ENCODE measurements around the gene MYO3A.

MYO3A gene

DNA sequence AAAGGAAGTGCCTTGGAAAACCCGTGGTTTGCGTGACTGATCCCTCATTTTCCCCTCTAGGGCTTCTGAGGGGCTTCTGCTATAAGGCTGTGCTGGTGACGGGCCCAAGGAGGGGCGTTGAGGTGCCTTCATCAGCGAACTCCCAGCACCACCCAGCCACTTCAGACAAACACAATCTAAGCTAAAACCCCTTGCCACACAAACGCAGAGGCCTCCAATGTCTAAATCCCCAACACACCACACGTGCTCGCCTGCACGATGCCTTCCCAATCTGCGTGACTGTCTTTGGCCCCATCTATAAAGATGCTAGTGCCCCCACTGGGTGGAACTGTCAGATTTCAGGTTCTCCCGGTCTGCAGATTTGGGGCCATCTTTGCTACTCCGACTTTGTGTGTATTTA is 278.5 kb downstream of the MYO3A start:
- no peak overlapping the region for H3K4me3 ChIP-seq (ENCODE audit: low read depth, low read length)
- TF ChIP-seq, protein P1, sequence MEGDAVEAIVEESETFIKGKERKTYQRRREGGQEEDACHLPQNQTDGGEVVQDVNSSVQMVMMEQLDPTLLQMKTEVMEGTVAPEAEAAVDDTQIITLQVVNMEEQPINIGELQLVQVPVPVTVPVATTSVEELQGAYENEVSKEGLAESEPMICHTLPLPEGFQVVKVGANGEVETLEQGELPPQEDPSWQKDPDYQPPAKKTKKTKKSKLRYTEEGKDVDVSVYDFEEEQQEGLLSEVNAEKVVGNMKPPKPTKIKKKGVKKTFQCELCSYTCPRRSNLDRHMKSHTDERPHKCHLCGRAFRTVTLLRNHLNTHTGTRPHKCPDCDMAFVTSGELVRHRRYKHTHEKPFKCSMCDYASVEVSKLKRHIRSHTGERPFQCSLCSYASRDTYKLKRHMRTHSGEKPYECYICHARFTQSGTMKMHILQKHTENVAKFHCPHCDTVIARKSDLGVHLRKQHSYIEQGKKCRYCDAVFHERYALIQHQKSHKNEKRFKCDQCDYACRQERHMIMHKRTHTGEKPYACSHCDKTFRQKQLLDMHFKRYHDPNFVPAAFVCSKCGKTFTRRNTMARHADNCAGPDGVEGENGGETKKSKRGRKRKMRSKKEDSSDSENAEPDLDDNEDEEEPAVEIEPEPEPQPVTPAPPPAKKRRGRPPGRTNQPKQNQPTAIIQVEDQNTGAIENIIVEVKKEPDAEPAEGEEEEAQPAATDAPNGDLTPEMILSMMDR (IDR thresholded peaks at IDR 0.05; ENCODE audit: borderline replicate concordance, insufficient read depth, low read depth, low read length): no peak

DNA sequence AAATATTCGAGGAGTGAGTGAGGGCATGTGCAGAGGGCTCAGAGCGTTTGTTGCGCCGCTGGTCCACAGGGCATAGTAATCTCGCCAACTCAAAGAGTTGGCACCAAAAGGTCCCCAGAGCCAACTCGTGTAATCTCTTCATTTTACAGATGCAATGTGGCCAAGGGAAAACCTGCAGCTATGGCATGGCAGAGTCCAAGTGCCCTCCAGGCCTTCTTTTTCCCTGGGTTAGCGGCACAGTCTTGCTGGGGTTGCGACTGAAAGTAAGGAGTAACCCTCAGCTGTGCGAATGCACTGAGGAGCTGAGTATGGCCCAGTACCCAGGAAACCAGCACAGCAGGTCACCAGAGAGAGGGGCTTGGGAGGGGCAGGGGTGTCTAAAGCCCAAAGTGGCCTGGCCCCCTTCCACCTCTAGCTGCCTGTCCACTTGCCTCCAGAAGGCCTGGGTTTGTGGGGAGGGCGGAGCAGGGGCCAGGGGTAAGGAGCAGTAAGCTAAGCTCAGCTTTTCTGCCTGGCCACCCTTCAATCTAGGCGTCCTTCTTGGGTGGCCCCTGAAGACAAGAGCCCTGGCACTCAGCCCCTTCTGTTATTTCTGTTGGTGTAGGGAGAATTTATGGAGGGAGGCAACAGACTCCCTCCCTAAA is 279.2 kb downstream of the MYO3A start:
- no peak overlapping the region for H3K4me3 ChIP-seq (ENCODE audit: low read depth, low read length)

DNA sequence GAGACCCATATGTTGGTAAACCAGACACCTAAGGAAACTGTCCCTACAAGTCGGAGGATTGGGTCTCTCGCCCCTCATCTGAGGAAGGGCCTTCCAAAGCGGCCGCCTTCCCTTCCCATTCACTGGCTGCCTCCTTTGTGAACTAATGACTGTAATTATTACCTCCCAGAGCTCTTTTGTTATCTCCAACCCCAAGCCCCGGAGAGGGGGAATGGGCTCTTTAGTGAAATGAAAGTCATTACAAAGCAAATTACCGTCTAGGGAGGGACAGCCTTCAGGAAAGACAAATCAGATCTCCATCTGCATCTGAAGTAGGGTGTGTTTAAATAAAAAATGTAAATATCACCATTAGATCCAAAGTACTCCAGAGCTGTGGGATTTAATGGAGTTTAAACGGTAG is 280.0 kb downstream of the MYO3A start:
- H3K4me3 ChIP-seq (ENCODE audit: low read depth, low read length): no peak overlapping the region
- TF ChIP-seq, protein P1 (IDR thresholded peaks at IDR 0.05; ENCODE audit: borderline replicate concordance, insufficient read depth, low read depth, low read length): no peak

More for the DNA sequence above, 279.2 kb downstream of the MYO3A start:
- TF ChIP-seq, protein P1 (IDR thresholded peaks at IDR 0.05; ENCODE audit: borderline replicate concordance, insufficient read depth, low read depth, low read length): no peak

DNA sequence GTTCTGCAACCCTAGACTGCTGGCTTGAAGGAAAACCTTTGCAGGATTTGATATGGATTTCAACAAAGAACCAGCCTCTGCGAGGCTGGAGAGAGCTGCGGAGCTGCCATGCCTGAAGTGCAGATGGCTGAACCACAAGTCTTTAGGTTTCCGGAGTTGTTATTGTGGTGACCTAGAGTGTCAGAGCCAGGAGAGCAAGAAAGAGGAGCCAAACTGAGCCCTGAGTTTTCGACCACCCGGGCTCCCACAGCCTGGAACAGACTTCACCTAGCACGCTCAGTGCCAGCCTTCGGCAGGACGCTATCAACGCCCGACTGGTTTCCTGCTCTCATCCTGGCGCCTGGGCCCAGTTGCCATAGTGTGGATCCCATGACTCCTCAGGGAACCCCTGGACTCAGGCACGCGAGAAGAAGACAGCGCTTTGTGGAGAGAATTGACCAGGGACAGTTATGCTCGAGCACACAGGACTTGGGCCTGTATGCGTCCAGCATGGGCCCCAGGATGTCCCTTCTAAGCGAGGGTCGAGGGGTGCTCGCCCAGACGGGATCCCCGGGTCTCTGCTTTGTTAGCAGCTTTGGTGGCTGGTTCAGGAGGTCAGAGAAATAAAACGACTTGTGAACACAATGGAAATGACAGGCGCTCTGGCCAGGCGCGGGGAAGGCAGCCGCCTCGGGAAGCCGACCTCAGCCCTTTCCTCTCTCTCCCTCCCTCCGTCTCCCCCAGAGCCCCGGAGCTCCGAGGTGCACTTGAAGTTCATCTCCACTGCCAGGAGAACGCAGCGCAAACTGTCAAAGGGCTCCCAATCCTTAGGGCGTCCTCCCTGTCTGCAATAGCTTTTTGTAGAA is 280.7 kb downstream of the MYO3A start:
- H3K4me3 ChIP-seq (ENCODE audit: low read depth, low read length): no peak overlapping the region
- TF ChIP-seq, protein P1 (IDR thresholded peaks at IDR 0.05; ENCODE audit: borderline replicate concordance, insufficient read depth, low read depth, low read length): no peak

DNA sequence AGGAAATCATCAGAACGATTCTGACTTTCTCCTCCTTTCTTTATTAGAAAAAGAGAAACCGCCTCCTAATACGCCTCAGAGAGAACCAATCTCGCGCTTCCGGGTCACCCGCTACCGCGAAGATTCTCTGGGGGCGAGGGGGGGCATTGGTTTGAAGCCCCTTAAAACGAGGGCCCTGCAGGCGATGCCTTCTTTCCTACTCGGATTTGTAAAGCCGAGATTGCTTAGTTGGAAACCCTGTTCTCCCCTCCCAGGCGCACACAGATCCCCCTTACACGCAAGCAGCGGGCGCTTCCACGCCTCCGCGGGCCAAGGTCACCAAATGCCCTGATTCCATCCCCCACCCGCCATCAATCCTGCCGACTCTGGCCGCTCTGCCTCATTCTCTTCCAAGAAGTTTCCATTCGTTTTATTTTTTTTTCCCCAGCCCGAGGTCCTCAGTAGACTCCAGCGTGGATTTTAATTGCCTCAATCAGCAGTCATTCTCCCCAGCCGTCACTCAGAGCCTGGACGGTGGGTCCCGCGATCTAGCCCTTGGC is 281.4 kb downstream of the MYO3A start:
- TF ChIP-seq, protein P1 (IDR thresholded peaks at IDR 0.05; ENCODE audit: borderline replicate concordance, insufficient read depth, low read depth, low read length): no peak
- H3K4me3 ChIP-seq (ENCODE audit: low read depth, low read length): no peak overlapping the region

DNA sequence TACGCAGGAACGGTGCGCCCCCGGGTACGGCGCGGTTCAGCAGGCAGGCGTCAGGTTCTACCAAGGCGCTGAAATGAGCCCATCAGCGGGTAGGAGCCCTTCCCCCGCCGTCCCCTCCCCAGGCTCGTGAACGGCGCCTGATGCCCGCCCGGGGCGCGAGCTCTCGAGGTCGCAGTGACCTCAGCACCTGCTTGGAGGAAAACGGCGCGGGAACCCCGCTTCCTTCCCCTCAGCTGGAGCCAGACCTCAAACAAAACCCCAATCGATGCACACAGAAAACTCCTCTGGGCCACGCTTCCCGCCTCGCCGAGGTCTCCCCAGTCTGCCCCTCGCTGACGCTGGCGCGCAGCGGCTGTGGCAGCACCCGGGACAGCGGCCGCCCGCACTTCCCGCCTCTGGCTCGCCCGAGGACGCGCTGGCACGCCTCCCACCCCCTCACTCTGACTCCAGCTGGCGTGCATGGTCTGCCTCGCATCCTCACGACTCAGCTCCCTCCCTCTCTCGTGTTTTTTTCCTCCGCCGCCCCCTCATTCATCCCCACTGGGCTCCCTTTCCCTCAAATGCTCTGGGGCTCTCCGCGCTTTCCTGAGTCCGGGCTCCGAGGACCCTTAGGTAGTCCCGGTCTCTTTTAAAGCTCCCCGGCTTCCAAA is 282.0 kb downstream of the MYO3A start:
- TF ChIP-seq, protein P1 (IDR thresholded peaks at IDR 0.05; ENCODE audit: borderline replicate concordance, insufficient read depth, low read depth, low read length): no peak
- H3K4me3 ChIP-seq (ENCODE audit: low read depth, low read length): no peak overlapping the region
